ENCODE results near the gene CARD8. TPM values are rescaled to one million over a fixed set of nuclear protein-coding genes. Genes with fewer than 3 reads are reported as not detected.
"Not testable (repeated sequence)": the region's sequence is repeated elsewhere in the genome, so short reads cannot be mapped to it uniquely, and the experiment has no call there.

Gene CARD8
- 100 to 1,000 TPM; 180 to 185 TPM for total RNA-seq

- no peaks in the 10 kb centered on the region for H3K9me3 Mint-ChIP-seq (ENCODE audit: insufficient read depth)
- ChIA-PET CTCF (interaction anchor here (0.8 to 2.5 kb wide), 9 partner anchors 9 to 136 kb away, joined by 3 to 11 read pairs (median 3); partner anchors contain the start of gene KDELR1), POLR2A (interaction anchor here (0.6 to 3.8 kb wide), 10 partner anchors 10 to 363 kb away, joined by 3 to 27 read pairs (median 3); partner anchors contain the start of genes RPL18 and SPHK2)
- H3K4me3 Mint-ChIP-seq, result peak within 1 kb of the TSS; percentile 94
- peak within 1 kb of the TSS; percentile 99 for H3K27ac Mint-ChIP-seq
- no peaks in the 10 kb centered on the region for H3K27me3 Mint-ChIP-seq (ENCODE audit: low read depth)
- peaks cover 45% of the 10 kb centered on the region for H3K36me3 Mint-ChIP-seq (ENCODE audit: low read depth)
- H3K4me1 Mint-ChIP-seq (ENCODE audit: low read depth), result peaks cover 69% of the 10 kb centered on the region
- DNase-seq, result peak; percentile 92
- ATAC-seq, result peak; percentile 86
Observed at GRCh38 chr19:48255376-48256303, at the start of gene CARD8. Gene CARD8, minus strand, starts transcription at chr19:48255912. Its CDS starts 14,892 bp downstream, at chr19:48241020.

DNA sequence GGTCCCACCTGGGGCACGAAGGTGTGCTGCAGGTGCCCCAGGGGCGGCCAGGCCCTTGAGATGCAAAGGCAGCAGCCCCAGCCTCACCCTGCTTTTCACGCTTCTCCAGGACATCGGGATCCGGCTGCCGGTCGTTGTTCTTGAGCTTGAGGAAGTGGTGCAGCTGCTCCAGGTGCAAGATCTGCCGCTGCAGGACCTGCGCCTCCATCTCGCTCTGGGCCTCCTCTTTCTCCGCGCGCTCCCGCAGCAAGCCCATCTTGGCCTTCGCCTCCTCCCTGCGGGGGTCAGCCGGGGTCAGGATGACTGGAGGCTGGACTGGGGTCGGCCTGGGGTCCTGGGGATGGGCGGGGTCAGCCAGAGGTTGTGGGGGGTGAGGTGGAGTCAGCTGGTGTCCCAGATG is 48.2 kb upstream of the CARD8 start:
- H3K27ac Mint-ChIP-seq, result no peak overlapping the region
- H3K9me3 Mint-ChIP-seq (ENCODE audit: insufficient read depth), result no peaks in the 10 kb centered on the region
- H3K36me3 Mint-ChIP-seq (ENCODE audit: low read depth), result no peaks in the 10 kb centered on the region
- POLR2A ChIA-PET, result no interaction called here
- DNase-seq (no peak), ATAC-seq (no peak)
- no peaks in the 10 kb centered on the region for H3K4me1 Mint-ChIP-seq (ENCODE audit: low read depth)
- CTCF ChIA-PET, result no interaction called here
- no peaks in the 10 kb centered on the region for H3K27me3 Mint-ChIP-seq (ENCODE audit: low read depth)
- no peak overlapping the region for H3K4me3 Mint-ChIP-seq

GRCh38 chr19:48303367-48303766 is 47.7 kb upstream of the CARD8 start:
- no peaks in the 10 kb centered on the region for H3K36me3 Mint-ChIP-seq (ENCODE audit: low read depth)
- no peak for DNase-seq
- ATAC-seq, result no peak
- H3K27me3 Mint-ChIP-seq (ENCODE audit: low read depth), result no peaks in the 10 kb centered on the region
- H3K27ac Mint-ChIP-seq, result no peak overlapping the region
- no peaks in the 10 kb centered on the region for H3K9me3 Mint-ChIP-seq (ENCODE audit: insufficient read depth)
- CTCF ChIA-PET, result no interaction called here
- H3K4me1 Mint-ChIP-seq (ENCODE audit: low read depth), result no peaks in the 10 kb centered on the region
- POLR2A ChIA-PET, result no interaction called here
- H3K4me3 Mint-ChIP-seq, result no peak overlapping the region

GRCh38 chr19:48302600-48302959 is 46.9 kb upstream of the CARD8 start:
- ChIA-PET CTCF (no interaction called here), POLR2A (no interaction called here)
- no peak for ATAC-seq
- Mint-ChIP-seq H3K4me1 (ENCODE audit: low read depth) (no peaks in the 10 kb centered on the region), H3K36me3 (ENCODE audit: low read depth) (no peaks in the 10 kb centered on the region), H3K9me3 (ENCODE audit: insufficient read depth) (no peaks in the 10 kb centered on the region), H3K27me3 (ENCODE audit: low read depth) (no peaks in the 10 kb centered on the region), H3K27ac (no peak overlapping the region), H3K4me3 (no peak overlapping the region)
- no peak for DNase-seq

- POLR2A ChIA-PET, result no interaction called here
- CTCF ChIA-PET, result no interaction called here
- ATAC-seq (no peak), DNase-seq (no peak)
- Mint-ChIP-seq H3K4me1 (ENCODE audit: low read depth) (no peaks in the 10 kb centered on the region), H3K27ac (no peak overlapping the region), H3K4me3 (no peak overlapping the region), H3K27me3 (ENCODE audit: low read depth) (no peaks in the 10 kb centered on the region), H3K9me3 (ENCODE audit: insufficient read depth) (no peaks in the 10 kb centered on the region), H3K36me3 (ENCODE audit: low read depth) (no peaks in the 10 kb centered on the region)
Observed at GRCh38 chr19:48301886-48302599, 46.3 kb upstream of the CARD8 start.

GRCh38 chr19:48297975-48298374 is 42.3 kb upstream of the CARD8 start:
- Mint-ChIP-seq H3K4me3 (no peak overlapping the region), H3K9me3 (ENCODE audit: insufficient read depth) (no peaks in the 10 kb centered on the region), H3K27me3 (ENCODE audit: low read depth) (no peaks in the 10 kb centered on the region), H3K36me3 (ENCODE audit: low read depth) (no peaks in the 10 kb centered on the region), H3K4me1 (ENCODE audit: low read depth) (no peaks in the 10 kb centered on the region), H3K27ac (no peak overlapping the region)
- ChIA-PET CTCF (interaction anchor here (0.9 kb wide), 1 partner anchor 29 kb away, joined by 3 read pairs; no protein-coding TSS in a partner anchor), POLR2A (no interaction called here)
- no peak for DNase-seq
- no peak for ATAC-seq

DNA sequence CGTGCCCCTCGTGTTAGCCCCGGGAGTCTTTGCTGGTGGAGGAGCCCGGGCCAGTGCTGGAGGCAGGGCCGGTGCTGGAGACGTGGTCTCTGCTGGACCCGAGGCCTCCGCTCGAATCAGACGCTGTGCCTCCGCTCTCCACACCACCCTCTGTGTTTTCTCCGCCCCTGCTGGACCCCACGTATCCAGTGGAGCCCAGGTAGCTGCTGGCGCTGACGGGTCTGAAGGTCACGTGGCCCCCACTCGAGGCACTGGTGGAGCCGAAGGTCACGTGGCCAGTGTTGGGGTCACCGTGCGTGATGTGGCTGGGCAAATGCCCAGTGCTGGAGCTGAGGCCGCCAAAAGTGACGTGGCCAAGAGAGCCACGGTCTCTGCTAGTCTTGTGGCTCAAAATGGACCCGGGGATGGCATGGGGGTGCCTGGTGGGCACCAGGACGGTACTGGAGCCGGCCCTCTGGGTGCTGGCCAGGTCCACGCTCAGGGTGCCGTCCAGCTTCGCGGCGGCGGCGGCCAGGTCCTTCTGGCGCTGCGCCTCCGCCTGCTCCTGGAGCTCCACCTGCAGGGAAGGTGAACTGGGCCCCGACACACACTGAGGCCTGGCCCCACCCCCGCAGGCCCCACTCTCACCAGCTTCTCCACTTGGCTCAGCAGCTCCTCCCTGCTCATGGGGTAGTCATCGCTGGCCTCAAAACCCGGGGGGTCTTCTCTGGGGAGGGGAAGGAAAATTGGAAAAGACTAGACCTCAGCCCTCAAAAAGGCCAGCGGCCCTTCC is 41.4 kb upstream of the CARD8 start:
- Mint-ChIP-seq H3K27ac (no peak overlapping the region), H3K4me3 (no peak overlapping the region), H3K36me3 (ENCODE audit: low read depth) (no peaks in the 10 kb centered on the region), H3K4me1 (ENCODE audit: low read depth) (no peaks in the 10 kb centered on the region), H3K27me3 (ENCODE audit: low read depth) (no peaks in the 10 kb centered on the region), H3K9me3 (ENCODE audit: insufficient read depth) (no peaks in the 10 kb centered on the region)
- DNase-seq (no peak), ATAC-seq (no peak)
- ChIA-PET POLR2A (no interaction called here), CTCF (interaction anchor here (0.9 kb wide), 1 partner anchor 28 kb away, joined by 3 read pairs; no protein-coding TSS in a partner anchor)

DNA sequence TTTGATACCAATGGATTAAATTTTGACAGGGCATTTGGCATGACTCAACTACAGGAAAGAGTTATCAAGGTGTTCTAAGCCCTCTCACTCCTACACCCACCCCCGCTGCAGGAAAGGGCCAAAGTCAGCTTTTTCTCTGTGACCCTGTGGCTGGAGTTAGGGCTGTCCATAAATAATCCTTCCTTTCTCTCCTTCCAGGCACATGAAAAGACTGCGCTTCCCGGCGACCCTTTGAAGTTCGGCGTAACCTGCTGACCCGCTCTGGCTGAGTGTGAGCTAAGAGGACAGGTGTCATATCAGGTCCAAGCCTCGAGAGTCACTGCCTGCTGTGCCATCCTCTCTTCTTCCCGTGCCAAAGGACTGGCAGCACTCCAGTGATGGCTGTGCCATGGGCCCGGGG is 39.7 kb upstream of the CARD8 start:
- H3K27ac Mint-ChIP-seq, result no peak overlapping the region
- POLR2A ChIA-PET, result interaction anchor here (0.6 kb wide), 1 partner anchor 37 kb away, joined by 3 read pairs; no protein-coding TSS in a partner anchor
- ATAC-seq (no peak), DNase-seq (no peak)
- CTCF ChIA-PET, result interaction anchor here (0.6 to 1.3 kb wide), 3 partner anchors 19 to 38 kb away, joined by 3 read pairs; no protein-coding TSS in a partner anchor
- H3K27me3 Mint-ChIP-seq (ENCODE audit: low read depth), result no peaks in the 10 kb centered on the region
- H3K4me1 Mint-ChIP-seq (ENCODE audit: low read depth), result peaks cover 8% of the 10 kb centered on the region
- no peak overlapping the region for H3K4me3 Mint-ChIP-seq
- no peaks in the 10 kb centered on the region for H3K36me3 Mint-ChIP-seq (ENCODE audit: low read depth)
- H3K9me3 Mint-ChIP-seq (ENCODE audit: insufficient read depth), result no peaks in the 10 kb centered on the region

DNA sequence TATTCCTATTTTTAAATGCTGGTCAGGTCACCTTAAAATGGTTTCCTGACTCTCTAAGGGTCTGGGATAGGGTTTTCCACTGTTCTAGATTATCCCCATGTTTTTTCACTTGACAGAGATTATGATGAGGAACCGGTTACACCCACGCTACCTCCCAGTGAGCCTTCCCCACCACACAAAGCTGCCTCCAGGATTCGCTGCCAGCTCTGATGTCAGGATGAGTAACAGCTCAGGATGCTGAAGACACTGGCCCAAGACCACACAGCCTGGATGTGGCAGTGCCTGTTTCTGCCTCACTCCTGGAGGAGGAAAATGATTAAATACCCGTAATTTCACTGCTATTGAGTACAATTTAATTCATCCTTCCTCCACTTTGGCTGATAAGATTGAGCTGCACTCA is 37.1 kb upstream of the CARD8 start:
- Mint-ChIP-seq H3K9me3 (ENCODE audit: insufficient read depth) (no peaks in the 10 kb centered on the region), H3K4me3 (no peak overlapping the region), H3K4me1 (ENCODE audit: low read depth) (peaks cover 8% of the 10 kb centered on the region), H3K27ac (no peak overlapping the region), H3K27me3 (ENCODE audit: low read depth) (peaks cover 3% of the 10 kb centered on the region), H3K36me3 (ENCODE audit: low read depth) (no peaks in the 10 kb centered on the region)
- DNase-seq (no peak), ATAC-seq (no peak)
- ChIA-PET POLR2A (interaction anchor here (0.6 kb wide), 1 partner anchor 59 kb away, joined by 3 read pairs; no protein-coding TSS in a partner anchor), CTCF (interaction anchor here (0.9 to 2.0 kb wide), 6 partner anchors 22 to 94 kb away, joined by 3 to 6 read pairs (median 4); no protein-coding TSS in a partner anchor)

GRCh38 chr19:48291489-48291815 is 35.7 kb upstream of the CARD8 start:
- CTCF ChIA-PET, result interaction anchor here (0.8 to 3.7 kb wide), 7 partner anchors 19 to 71 kb away, joined by 4 to 40 read pairs (median 6); partner anchors contain the start of gene ZNF114
- H3K4me3 Mint-ChIP-seq, result peak overlapping the region; percentile 70
- H3K4me1 Mint-ChIP-seq (ENCODE audit: low read depth); ATAC-seq; POLR2A ChIA-PET; H3K36me3 Mint-ChIP-seq (ENCODE audit: low read depth); H3K27ac Mint-ChIP-seq; H3K27me3 Mint-ChIP-seq (ENCODE audit: low read depth); DNase-seq; H3K9me3 Mint-ChIP-seq (ENCODE audit: insufficient read depth): not testable (repeated sequence)

GRCh38 chr19:48290771-48291488 is 35.2 kb upstream of the CARD8 start:
- CTCF ChIA-PET, result interaction anchor here (0.8 to 3.7 kb wide), 8 partner anchors 13 to 72 kb away, joined by 3 to 40 read pairs (median 4); partner anchors contain the start of gene ZNF114
- H3K27me3 Mint-ChIP-seq (ENCODE audit: low read depth), result peaks cover 5% of the 10 kb centered on the region
- POLR2A ChIA-PET, result no interaction called here
- H3K27ac Mint-ChIP-seq, result no peak overlapping the region
- H3K4me3 Mint-ChIP-seq, result peak overlapping the region; percentile 70
- DNase-seq, result peak; percentile 66
- peak; percentile 80 for ATAC-seq
- no peaks in the 10 kb centered on the region for H3K36me3 Mint-ChIP-seq (ENCODE audit: low read depth)
- no peaks in the 10 kb centered on the region for H3K9me3 Mint-ChIP-seq (ENCODE audit: insufficient read depth)
- H3K4me1 Mint-ChIP-seq (ENCODE audit: low read depth), result peaks cover 8% of the 10 kb centered on the region
